D721Med (cell line): ENCODE results near the gene MED4.

Source experiments
- DNase-seq: peaks from one replicate; pipeline ENCODE4 v3.0.0; 2011; ENCODE audit warnings: low spot score; ENCODE audit not compliant: insufficient read length
- FAIRE-seq: peaks from 2 replicates; lab custom pipeline; 2011; peaks lifted over from hg19 to GRCh38; lab: Jason Lieb, UNC
- TF ChIP-seq, protein P1 (sequence below): IDR thresholded peaks from 2 replicates; pipeline ENCODE4 v1.5.1; 2012; ENCODE audit warnings: mild to moderate bottlenecking, control low read depth; ENCODE audit not compliant: insufficient read depth; ENCODE audit errors: missing control alignments

MED4 gene, protein sequence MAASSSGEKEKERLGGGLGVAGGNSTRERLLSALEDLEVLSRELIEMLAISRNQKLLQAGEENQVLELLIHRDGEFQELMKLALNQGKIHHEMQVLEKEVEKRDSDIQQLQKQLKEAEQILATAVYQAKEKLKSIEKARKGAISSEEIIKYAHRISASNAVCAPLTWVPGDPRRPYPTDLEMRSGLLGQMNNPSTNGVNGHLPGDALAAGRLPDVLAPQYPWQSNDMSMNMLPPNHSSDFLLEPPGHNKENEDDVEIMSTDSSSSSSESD

DNA sequence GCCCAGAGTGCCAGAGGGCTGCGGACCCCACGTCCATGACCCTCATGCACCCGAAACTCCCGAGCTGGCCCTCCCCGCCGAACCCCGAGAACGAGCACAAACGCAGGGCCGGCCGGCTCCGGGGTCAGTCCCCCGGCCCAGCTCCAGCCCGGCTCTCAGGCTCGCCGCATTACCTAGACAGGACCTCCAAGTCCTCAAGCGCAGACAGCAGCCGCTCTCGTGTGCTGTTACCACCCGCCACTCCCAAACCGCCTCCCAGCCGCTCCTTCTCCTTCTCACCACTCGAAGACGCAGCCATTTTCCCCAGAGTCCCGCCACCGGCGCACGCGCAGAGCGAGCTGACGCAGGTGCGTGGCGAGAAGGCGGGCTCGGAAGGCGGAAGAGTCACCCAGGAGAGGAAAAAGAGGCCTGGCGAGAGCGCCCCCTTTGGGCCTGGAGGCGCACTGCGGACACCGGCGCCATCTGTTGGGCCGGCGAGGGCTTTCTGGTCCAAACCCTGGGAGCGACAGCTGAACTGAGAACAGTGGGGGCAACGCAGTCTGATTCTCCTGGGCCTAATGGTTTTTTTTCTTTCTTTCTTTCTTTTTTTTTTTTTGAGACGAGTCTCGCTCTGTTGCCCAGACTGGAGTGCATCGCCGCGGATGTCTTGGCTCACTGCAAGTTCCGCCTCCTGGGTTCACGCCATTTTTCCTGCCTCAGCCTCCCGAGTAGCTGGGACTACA, at the start of gene MED4:
MED4 (minus strand) TSS at position 324 of the 722 bp plus-strand sequence; CDS start at position 298, 26 bp downstream.
- TF ChIP-seq, protein P1, sequence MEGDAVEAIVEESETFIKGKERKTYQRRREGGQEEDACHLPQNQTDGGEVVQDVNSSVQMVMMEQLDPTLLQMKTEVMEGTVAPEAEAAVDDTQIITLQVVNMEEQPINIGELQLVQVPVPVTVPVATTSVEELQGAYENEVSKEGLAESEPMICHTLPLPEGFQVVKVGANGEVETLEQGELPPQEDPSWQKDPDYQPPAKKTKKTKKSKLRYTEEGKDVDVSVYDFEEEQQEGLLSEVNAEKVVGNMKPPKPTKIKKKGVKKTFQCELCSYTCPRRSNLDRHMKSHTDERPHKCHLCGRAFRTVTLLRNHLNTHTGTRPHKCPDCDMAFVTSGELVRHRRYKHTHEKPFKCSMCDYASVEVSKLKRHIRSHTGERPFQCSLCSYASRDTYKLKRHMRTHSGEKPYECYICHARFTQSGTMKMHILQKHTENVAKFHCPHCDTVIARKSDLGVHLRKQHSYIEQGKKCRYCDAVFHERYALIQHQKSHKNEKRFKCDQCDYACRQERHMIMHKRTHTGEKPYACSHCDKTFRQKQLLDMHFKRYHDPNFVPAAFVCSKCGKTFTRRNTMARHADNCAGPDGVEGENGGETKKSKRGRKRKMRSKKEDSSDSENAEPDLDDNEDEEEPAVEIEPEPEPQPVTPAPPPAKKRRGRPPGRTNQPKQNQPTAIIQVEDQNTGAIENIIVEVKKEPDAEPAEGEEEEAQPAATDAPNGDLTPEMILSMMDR = peak; percentile 94
- FAIRE-seq (no peak), DNase-seq (peak; percentile 85)

DNA sequence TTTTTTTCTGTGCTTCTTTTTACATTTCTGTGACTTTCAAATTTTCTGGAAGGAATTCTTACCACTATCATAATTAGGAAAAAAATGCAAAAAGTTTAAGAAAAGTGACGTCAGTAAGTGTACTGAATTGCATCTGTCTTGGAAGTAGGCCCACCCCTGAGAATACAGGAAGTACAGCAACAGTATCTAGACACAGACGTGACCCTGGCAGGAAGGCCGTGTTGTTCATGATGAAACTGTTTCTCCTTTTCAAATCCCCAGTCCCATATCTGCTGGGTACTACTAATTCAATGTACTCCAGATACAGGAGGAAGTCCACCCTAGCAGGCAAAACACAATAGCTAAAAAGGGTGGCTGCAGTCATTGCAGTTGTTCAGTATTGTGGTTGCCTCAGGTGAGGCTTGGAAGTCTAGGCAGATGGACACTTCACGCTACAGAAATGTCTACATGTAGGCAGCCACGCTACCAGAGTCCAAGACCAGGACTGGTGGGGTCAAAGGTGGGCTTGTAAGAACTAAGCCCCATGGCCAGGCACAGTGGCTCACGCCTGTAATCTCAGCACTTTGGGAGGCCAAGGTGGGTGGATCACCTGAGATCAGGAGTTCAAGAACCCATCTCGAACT, 49.6 kb upstream of the MED4 start:
- TF ChIP-seq, protein P1 = no peak
- FAIRE-seq (no peak), DNase-seq (no peak)

DNA sequence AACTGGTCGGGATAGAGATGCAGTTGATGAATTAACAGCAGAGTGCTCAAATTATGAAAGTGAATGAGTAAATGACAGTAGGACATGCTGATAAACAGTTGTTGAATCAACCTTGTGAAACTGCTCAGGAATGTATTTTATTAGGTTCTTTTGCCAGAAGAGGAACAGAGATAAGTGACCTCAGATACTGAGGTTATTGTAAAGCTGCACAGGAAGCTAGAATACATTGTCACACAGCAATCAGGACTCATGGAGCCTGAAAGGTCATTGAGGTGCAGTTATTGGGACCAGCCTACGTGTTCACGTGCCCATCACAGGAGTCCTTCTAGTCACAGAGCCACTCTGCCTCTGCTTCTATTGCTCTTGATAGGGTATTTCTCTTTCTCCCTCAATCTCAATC, 47.5 kb upstream of the MED4 start:
- FAIRE-seq (no peak), DNase-seq (no peak)
- TF ChIP-seq, protein P1 = no peak

DNA sequence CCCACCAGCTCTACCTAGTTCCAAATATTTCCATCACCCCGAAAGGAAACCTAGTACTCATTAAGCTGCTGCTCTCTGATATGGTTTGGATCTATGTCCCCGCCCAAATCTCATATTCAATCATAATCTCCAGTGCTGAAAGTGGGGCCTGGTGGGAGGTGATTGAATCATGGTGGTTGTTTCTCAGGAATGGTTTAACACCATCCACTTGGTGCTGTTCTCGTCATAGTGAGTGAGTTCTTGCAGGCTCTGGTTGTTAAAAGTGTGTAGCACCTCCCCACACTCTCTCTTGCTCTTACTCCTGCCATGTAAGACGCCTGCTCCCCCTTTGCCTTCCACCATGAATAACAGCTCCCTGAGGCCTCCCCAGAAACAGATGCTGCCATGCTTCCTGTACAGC, 43.4 kb upstream of the MED4 start:
- TF ChIP-seq, protein P1 = no peak
- FAIRE-seq (no peak), DNase-seq (no peak)

DNA sequence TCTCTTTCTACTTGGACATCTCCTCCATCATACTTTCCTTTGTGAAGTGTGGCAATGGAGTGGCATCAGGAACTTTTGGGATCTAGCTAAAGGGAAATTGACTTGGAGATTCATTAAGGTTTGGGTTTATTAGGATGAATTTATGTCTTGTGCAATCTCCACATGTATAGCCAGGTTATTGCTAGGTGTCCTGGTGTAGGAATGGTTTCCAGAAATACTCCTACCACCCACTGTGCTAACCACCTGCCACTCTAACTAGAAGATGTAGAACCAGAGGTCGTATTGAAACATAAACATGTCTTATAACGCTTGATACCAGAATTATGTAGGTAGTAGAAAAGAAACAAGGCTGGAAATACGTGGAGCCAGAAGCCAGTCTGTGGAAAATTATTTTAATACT, 38.1 kb upstream of the MED4 start:
- DNase-seq = no peak
- peak; percentile 46 for FAIRE-seq
- TF ChIP-seq, protein P1 = no peak

DNA sequence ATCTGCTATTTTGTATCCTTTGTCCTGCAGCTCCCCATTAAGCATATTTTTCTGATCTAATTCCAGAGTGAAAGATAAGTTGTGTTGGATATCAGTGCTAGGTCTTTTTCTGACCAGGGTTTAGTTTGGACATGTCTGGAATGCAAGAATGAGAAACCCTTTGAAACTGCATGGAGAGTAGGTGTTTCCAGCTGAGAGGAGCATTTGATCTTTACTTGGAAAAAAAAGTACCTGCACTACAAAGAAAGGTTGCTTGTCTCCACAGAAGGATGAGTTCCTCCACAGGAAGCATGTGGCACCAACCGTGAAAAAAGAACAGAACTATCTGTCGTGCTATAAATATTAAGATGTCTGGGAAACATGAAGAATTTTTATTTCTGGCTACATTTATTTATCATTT, 36.6 kb upstream of the MED4 start:
- no peak for FAIRE-seq
- TF ChIP-seq, protein P1 = no peak
- no peak for DNase-seq
